HPDE6-E6E7 (cell line): ENCODE measurements around the gene OR10G7.
"Not testable (repeated sequence)": the region's sequence is repeated elsewhere in the genome, so short reads cannot be mapped to it uniquely, and the experiment has no call there.

Experiments
- DNase-seq: peaks from one replicate; pipeline ENCODE4 v3.0.0; 2011; ENCODE audit warnings: missing footprints; ENCODE audit errors: extremely low spot score

The OR10G7 gene

DNA sequence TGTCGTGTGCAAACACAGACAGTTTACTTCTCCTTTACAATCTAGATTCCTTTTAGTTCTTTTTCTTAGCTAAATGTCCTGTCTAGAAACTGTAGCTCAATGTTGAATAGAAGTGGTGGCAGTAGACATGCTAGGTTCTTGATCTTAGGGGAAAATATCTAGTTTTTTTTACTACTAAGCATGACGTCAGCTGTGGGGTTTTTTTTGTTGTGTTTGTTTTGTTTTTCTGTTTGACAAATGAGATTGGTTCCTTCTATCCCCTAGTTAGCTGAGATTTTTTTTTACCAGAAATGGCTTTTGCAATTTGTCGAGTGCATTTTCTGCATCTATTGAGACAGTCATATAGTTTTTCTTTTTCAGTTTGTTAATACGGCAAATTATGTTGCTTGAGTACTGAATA lies 2.3 kb upstream of the OR10G7 start:
- no peak for DNase-seq

DNA sequence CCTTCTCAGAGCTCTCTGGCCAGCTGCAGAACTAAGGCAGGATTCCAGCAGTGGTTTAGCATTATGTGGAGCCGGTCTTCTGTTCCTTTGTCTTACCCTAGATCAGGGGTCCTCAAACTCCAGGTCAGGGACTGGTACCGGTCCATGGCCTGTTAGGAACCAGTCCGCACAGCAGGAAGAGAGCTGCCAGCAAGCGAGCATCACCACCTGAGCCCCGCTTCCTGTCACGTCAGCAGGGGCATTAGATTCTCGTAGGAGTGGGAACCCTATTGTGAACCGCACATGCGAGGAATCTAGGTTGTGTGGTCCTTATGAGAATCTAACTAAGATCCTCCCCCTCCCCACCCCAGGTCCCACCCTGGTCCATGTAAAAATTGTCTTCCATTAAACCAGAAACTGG lies 1.6 kb downstream of the OR10G7 start:
- no peak for DNase-seq

- DNase-seq = no peak
These were observed 4.5 kb downstream of the OR10G7 start for GRCh38 chr11:124036666-124037065.

DNA sequence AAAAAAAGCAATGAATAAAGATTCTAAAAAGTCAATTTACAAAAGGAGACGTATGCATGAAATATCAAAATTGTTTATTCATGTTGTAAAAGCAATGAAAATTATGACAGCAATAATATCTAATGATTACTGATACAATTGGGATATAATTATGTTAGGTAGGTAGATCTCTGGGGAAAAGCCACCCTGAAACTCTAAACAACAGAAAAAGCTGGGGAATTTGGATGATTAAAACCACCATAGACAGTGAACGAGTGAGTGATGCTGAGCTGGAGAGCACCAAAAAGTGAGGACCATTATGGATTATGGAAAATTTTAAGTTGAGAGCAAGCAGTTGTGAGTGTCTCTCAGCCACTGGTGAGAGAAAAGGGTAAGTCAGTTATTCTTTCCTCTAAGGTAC lies 14.6 kb downstream of the OR10G7 start, which contains the start of gene OR10G8:
Gene OR10G8, plus strand, starts transcription at position 301 of the 400 bp plus-strand sequence. CDS start 2,825 bp downstream, outside the sequence.
- no peak for DNase-seq

DNA sequence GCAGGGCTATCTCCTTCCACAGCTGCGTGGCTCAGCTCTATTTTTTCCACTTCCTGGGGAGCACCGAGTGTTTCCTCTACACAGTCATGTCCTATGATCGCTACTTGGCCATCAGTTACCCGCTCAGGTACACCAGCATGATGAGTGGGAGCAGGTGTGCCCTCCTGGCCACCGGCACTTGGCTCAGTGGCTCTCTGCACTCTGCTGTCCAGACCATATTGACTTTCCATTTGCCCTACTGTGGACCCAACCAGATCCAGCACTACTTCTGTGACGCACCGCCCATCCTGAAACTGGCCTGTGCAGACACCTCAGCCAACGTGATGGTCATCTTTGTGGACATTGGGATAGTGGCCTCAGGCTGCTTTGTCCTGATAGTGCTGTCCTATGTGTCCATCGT lies 25.3 kb downstream of the OR10G7 start:
- DNase-seq = not testable (repeated sequence)

DNA sequence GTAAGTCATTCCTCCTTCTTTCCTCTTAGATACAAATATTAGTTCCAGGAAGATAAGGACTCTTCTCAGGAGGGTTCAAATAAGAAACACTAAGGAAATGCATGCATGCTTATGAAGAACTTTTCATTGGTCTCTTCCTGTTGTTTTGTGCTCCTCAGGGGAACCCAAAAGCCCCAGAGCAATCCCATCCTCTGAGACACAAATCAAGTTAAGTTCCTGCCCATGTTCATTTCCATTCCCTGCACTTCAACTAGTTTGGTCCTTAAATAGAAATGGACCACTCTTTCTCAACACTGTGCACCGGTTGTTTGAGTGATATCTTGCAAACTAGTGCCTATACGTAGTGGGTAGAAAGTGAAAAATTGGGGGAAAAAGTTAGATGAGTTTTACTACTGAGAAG lies 28.4 kb downstream of the OR10G7 start, which contains the start of gene OR10G4:
Gene OR10G4, plus strand, starts transcription at position 301 of the 400 bp plus-strand sequence. CDS start 2,578 bp downstream, outside the sequence.
- no peak for DNase-seq

DNA sequence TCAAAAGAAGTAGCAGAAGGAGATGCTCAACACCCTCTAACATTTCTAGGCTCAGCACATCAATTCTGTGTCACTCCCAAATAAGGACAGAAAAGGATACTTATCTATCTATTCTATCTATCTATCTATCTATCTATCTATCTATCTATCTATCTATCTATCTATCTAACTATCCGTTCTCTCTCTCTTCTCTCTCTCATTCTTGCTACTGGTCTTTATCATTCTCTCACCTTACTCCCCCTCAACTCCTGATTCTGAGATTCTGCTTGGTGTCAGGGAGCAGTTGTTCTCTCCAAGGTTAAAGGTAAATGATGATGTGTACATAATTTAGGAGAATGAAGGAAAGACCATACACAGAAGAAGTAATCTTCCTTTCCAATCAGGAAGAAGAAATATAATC lies 46.0 kb downstream of the OR10G7 start, which contains the start of gene OR10G6:
Gene OR10G6, minus strand, starts transcription at position 43 of the 400 bp plus-strand sequence. Its CDS starts 0 bp downstream, at position 43.
- no peak for DNase-seq
